Liver (tissue), 3 donors: ENCODE measurements around the gene RNF19B.

Experiments
- EGR1 ChIP-seq, 2 donors: IDR thresholded peaks; 2 replicates each; pipeline ENCODE4 v1.6.1; 2016 to 2018; ENCODE audit warnings: antibody characterized with exemption in 2 of 2, low read depth in 2 of 2
- GABPA ChIP-seq, 2 donors: IDR thresholded peaks in 1 of 2; conservative IDR thresholded peaks in 1 of 2; 2 replicates each; pipeline ENCODE4 v1.6.1; 2016; ENCODE audit warnings: antibody characterized with exemption in 2 of 2, mild to moderate bottlenecking in 1 of 2, moderate library complexity in 1 of 2
- JUND ChIP-seq, 2 donors: IDR thresholded peaks; 2 replicates each; pipeline ENCODE4 v1.6.1; 2016; ENCODE audit warnings: antibody characterized with exemption in 2 of 2
- RAD21 ChIP-seq, 2 donors: IDR thresholded peaks; 2 replicates each; pipeline ENCODE4 v1.6.1; 2016; ENCODE audit warnings: antibody characterized with exemption in 2 of 2, mild to moderate bottlenecking in 2 of 2
- RXRA ChIP-seq, 2 donors: IDR thresholded peaks; 2 replicates each; pipeline ENCODE4 v1.6.1; 2017 to 2018; ENCODE audit warnings: antibody characterized with exemption in 2 of 2, mild to moderate bottlenecking in 1 of 2
- SP1 ChIP-seq: IDR thresholded peaks from 2 replicates; pipeline ENCODE4 v1.6.1; 2018; ENCODE audit warnings: antibody characterized with exemption, mild to moderate bottlenecking
- TAF1 ChIP-seq: conservative IDR thresholded peaks from 2 replicates; pipeline ENCODE4 v1.6.1; 2016; ENCODE audit warnings: antibody characterized with exemption, mild to moderate bottlenecking
- YY1 ChIP-seq: IDR thresholded peaks from 2 replicates; pipeline ENCODE4 v1.6.1; 2016; ENCODE audit warnings: antibody characterized with exemption, mild to moderate bottlenecking
- TF ChIP-seq, protein P1 (sequence below): fragments of 150-350 bp; IDR thresholded peaks from 2 replicates; pipeline ENCODE4 v1.5.1; 2017; ENCODE audit warnings: improper control_type of control experiment, low read depth, low read length; ENCODE audit not compliant: missing input control
- TF ChIP-seq, protein P2 (sequence below): IDR thresholded peaks from 2 replicates; pipeline ENCODE4 v1.6.1; 2016; ENCODE audit warnings: antibody characterized with exemption, mild to moderate bottlenecking
- TF ChIP-seq, protein P3 (sequence below): IDR thresholded peaks from 2 replicates; pipeline ENCODE4 v1.6.1; 2016; ENCODE audit warnings: antibody characterized with exemption
- TF ChIP-seq, protein P4 (sequence below): IDR thresholded peaks from 2 replicates; pipeline ENCODE4 v1.6.1; 2016; ENCODE audit warnings: antibody characterized with exemption
- donor health status: healthy.
- donor health status: healthy.

DNA sequence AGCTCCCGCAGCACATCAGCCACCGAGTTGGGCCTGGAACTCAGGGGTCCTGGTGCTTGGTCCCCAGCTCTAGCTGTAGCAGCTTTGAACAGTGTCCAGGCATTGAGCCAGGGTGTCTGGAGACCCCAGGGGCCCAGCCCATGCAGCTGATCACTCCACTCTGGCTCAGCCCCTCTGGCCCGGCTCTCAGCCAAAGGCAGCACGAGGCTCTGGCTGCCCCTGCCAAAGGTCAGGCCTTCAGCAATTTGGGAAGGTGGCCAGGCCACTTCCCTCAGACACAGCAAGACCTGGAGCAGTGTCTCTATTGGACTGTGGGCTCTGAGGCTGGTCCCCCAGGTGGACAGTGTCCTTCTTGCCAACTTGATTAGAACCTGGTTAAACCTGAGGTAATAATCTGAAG, 34.4 kb upstream of the RNF19B start:
- TF ChIP-seq, protein P1, sequence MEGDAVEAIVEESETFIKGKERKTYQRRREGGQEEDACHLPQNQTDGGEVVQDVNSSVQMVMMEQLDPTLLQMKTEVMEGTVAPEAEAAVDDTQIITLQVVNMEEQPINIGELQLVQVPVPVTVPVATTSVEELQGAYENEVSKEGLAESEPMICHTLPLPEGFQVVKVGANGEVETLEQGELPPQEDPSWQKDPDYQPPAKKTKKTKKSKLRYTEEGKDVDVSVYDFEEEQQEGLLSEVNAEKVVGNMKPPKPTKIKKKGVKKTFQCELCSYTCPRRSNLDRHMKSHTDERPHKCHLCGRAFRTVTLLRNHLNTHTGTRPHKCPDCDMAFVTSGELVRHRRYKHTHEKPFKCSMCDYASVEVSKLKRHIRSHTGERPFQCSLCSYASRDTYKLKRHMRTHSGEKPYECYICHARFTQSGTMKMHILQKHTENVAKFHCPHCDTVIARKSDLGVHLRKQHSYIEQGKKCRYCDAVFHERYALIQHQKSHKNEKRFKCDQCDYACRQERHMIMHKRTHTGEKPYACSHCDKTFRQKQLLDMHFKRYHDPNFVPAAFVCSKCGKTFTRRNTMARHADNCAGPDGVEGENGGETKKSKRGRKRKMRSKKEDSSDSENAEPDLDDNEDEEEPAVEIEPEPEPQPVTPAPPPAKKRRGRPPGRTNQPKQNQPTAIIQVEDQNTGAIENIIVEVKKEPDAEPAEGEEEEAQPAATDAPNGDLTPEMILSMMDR: no peak
- TF ChIP-seq RXRA (IDR thresholded peaks at IDR 0.05) (peak; percentile 28 to 71), YY1 (no peak), RAD21 (IDR thresholded peaks at IDR 0.05) (peak in 1 of 2 donors; percentile 59), GABPA (IDR thresholded peaks at IDR 0.05 in 1 of 2, conservative IDR thresholded peaks at IDR 0.05 in 1 of 2) (no peak), TAF1 (no peak), SP1 (peak; percentile 18), EGR1 (IDR thresholded peaks at IDR 0.05; ENCODE audit: low read depth in 2 of 2) (no peak), JUND (IDR thresholded peaks at IDR 0.05) (no peak)
- TF ChIP-seq, protein P2, sequence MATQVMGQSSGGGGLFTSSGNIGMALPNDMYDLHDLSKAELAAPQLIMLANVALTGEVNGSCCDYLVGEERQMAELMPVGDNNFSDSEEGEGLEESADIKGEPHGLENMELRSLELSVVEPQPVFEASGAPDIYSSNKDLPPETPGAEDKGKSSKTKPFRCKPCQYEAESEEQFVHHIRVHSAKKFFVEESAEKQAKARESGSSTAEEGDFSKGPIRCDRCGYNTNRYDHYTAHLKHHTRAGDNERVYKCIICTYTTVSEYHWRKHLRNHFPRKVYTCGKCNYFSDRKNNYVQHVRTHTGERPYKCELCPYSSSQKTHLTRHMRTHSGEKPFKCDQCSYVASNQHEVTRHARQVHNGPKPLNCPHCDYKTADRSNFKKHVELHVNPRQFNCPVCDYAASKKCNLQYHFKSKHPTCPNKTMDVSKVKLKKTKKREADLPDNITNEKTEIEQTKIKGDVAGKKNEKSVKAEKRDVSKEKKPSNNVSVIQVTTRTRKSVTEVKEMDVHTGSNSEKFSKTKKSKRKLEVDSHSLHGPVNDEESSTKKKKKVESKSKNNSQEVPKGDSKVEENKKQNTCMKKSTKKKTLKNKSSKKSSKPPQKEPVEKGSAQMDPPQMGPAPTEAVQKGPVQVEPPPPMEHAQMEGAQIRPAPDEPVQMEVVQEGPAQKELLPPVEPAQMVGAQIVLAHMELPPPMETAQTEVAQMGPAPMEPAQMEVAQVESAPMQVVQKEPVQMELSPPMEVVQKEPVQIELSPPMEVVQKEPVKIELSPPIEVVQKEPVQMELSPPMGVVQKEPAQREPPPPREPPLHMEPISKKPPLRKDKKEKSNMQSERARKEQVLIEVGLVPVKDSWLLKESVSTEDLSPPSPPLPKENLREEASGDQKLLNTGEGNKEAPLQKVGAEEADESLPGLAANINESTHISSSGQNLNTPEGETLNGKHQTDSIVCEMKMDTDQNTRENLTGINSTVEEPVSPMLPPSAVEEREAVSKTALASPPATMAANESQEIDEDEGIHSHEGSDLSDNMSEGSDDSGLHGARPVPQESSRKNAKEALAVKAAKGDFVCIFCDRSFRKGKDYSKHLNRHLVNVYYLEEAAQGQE: no peak
- TF ChIP-seq, protein P3, sequence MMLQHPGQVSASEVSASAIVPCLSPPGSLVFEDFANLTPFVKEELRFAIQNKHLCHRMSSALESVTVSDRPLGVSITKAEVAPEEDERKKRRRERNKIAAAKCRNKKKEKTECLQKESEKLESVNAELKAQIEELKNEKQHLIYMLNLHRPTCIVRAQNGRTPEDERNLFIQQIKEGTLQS: no peak
- TF ChIP-seq, protein P4, sequence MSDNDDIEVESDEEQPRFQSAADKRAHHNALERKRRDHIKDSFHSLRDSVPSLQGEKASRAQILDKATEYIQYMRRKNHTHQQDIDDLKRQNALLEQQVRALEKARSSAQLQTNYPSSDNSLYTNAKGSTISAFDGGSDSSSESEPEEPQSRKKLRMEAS: no peak
